HL-60 (cell line): ENCODE measurements around the gene OSBPL8.

ENCODE experiments used
- DNase-seq, 2 experiments: peaks; one replicate each; pipeline ENCODE4 v3.0.0-alpha.2; 2010 to 2020; ENCODE audit warnings: low read depth in 1 of 2, low spot score in 1 of 2
- H3K27ac ChIP-seq: fragments of 250-450 bp; sonication (Bioruptor Pico); replicated peaks from 2 replicates; pipeline ENCODE4 v1.5.1; 2020; ENCODE audit warnings: mild to moderate bottlenecking, moderate library complexity
- H3K27me3 ChIP-seq: fragments of 250-450 bp; sonication (Bioruptor Pico); 2 replicates; pipeline ENCODE4 v1.5.1; 2021; ENCODE audit warnings: mild to moderate bottlenecking, moderate library complexity; ENCODE audit not compliant: insufficient read depth, poor library complexity, severe bottlenecking
- H3K4me3 ChIP-seq: replicated peaks from 2 replicates; pipeline ENCODE4 v1.5.1; 2011; ENCODE audit warnings: mild to moderate bottlenecking, control low read depth, low read length; ENCODE audit not compliant: insufficient read depth
- CTCF ChIP-seq: IDR thresholded peaks from one replicate; pipeline ENCODE4 v1.5.1; 2011; ENCODE audit warnings: low read length, control low read depth, inconsistent platforms; ENCODE audit not compliant: insufficient read depth
- GABPA ChIP-seq: IDR thresholded peaks from 2 replicates; pipeline ENCODE4 v1.6.1; 2012; ENCODE audit warnings: low read depth
- POLR2AphosphoS5 ChIP-seq: IDR thresholded peaks from 2 replicates; pipeline ENCODE4 v1.6.1; 2012; ENCODE audit warnings: low read depth
- REST ChIP-seq: IDR thresholded peaks from 2 replicates; pipeline ENCODE4 v1.6.1; 2012; ENCODE audit warnings: low read depth; ENCODE audit not compliant: insufficient replicate concordance
- SPI1 ChIP-seq: IDR thresholded peaks from 2 replicates; pipeline ENCODE4 v1.6.1; 2012; ENCODE audit warnings: low read depth, mild to moderate bottlenecking, borderline replicate concordance

Gene OSBPL8

GRCh38 chr12:76356071-76356470, 203.5 kb downstream of the OSBPL8 start:
- no peak for DNase-seq
- H3K27me3 ChIP-seq: no peaks in the 10 kb centered on the region
- H3K27ac ChIP-seq: no peak overlapping the region
- TF ChIP-seq REST (no peak), GABPA (no peak), POLR2AphosphoS5 (no peak), SPI1 (no peak), CTCF (no peak)
- no peak overlapping the region for H3K4me3 ChIP-seq

GRCh38 chr12:76348079-76348901, 211.3 kb downstream of the OSBPL8 start, which contains the start of gene BBS10:
TSS of gene BBS10 (minus strand) at chr12:76348415. CDS start at chr12:76348358, 57 bp downstream.
- TF ChIP-seq GABPA: peak; percentile 97
- TF ChIP-seq POLR2AphosphoS5: peak; percentile 93
- TF ChIP-seq CTCF: no peak
- TF ChIP-seq SPI1: peak; percentile 98
- peak; percentile 75 for TF ChIP-seq REST
- Histone ChIP-seq H3K27me3 (no peaks in the 10 kb centered on the region), H3K4me3 (peak within 1 kb of the TSS; percentile 86), H3K27ac (peak within 1 kb of the TSS; percentile 87)
- DNase-seq: peak; percentile 63 to 97

GRCh38 chr12:76346798-76347420, 212.7 kb downstream of the OSBPL8 start:
- TF ChIP-seq POLR2AphosphoS5 (no peak), SPI1 (peak; percentile 36; the same call in 1 of the 2 replicates)
- Histone ChIP-seq H3K27me3 (no peaks in the 10 kb centered on the region), H3K27ac (peak overlapping the region; percentile 87), H3K4me3 (peak overlapping the region; percentile 86)
- DNase-seq: peak; percentile 26 to 62

- Histone ChIP-seq H3K27me3 (no peaks in the 10 kb centered on the region), H3K27ac (no peak overlapping the region), H3K4me3 (no peak overlapping the region)
- no peak for TF ChIP-seq CTCF
- TF ChIP-seq SPI1: no peak
- TF ChIP-seq GABPA: no peak
- no peak for TF ChIP-seq REST
- no peak for TF ChIP-seq POLR2AphosphoS5
- DNase-seq: no peak
Measured at GRCh38 chr12:76346236-76346635, 213.3 kb downstream of the OSBPL8 start.
